ENCODE data around the gene SYNE4.

- no peak for TF ChIP-seq EP300 (IDR thresholded peaks at IDR 0.05; ENCODE audit: borderline replicate concordance)
- no peak for TF ChIP-seq YY1 (IDR thresholded peaks at IDR 0.05; ENCODE audit: low read depth)
- no peak for TF ChIP-seq FOXM1 (IDR thresholded peaks at IDR 0.05; ENCODE audit: borderline replicate concordance, low read depth)
- no peak for TF ChIP-seq CREB1 (IDR thresholded peaks at IDR 0.05; ENCODE audit: low read depth)
- no peak for TF ChIP-seq MAX (IDR thresholded peaks at IDR 0.05)
- TF ChIP-seq REST (IDR thresholded peaks at IDR 0.05; ENCODE audit: low read depth) = no peak
- no peak for TF ChIP-seq NFIC (IDR thresholded peaks at IDR 0.05)
- TF ChIP-seq CEBPB (IDR thresholded peaks at IDR 0.05) = no peak
- no peak for TF ChIP-seq RAD21 (IDR thresholded peaks at IDR 0.05; ENCODE audit: low read depth)
Observed at GRCh38 chr19:36010402-36010801, 1.8 kb upstream of the SYNE4 start.

Data from Ishikawa (cell line).